ENCODE data around the gene KLRB1. TPM values are rescaled to one million over a fixed set of nuclear protein-coding genes. Genes with fewer than 3 reads are reported as not detected.

Gene KLRB1
- total and polyA plus RNA-seq, 2 experiments from 2014 or later = not detected

- H3K79me2 ChIP-seq (ENCODE audit: insufficient read depth) = no peaks in the 10 kb centered on the region
- H3K27me3 ChIP-seq (replicated peaks; ENCODE audit: insufficient read depth) = no peaks in the 10 kb centered on the region
- no peaks in the 10 kb centered on the region for H3K9me3 ChIP-seq (ENCODE audit: low read depth)
- H4K20me1 ChIP-seq (ENCODE audit: insufficient read depth) = no peaks in the 10 kb centered on the region
- no peak overlapping the region for H3K4me2 ChIP-seq (ENCODE audit: unreplicated experiment)
- H3K4me3 ChIP-seq = no peak overlapping the region
- no peaks in the 10 kb centered on the region for H3K9me2 ChIP-seq (ENCODE audit: insufficient read depth)
- 89 to 100% methylated on average over 4 of the region's 4 CpGs for WGBS, 2 experiments (ENCODE audit: low coverage in 1 of 2, low lambda C conversion rate in 2 of 2, missing lambda C conversion rate in 2 of 2)
- H3K27ac ChIP-seq = no peak overlapping the region
- H3K9ac ChIP-seq = no peak overlapping the region
- H3K36me3 ChIP-seq (ENCODE audit: low read depth) = no peaks in the 10 kb centered on the region
- H3F3A ChIP-seq (ENCODE audit: insufficient read depth) = no peaks in the 10 kb centered on the region
- H3K4me1 ChIP-seq (ENCODE audit: insufficient read depth) = no peaks in the 10 kb centered on the region
- no peak overlapping the region for H2AFZ ChIP-seq
- in situ Hi-C loops (cut with MboI) = no loop called here
- TF ChIP-seq EZH2 (IDR thresholded peaks at IDR 0.05; ENCODE audit: insufficient read depth, poor library complexity, severe bottlenecking) (no peak), EZH2phosphoT487 (IDR thresholded peaks at IDR 0.05; ENCODE audit: insufficient read depth, low read depth) (no peak)
- DNase-seq = no peak
Measured at GRCh38 chr12:9636150-9636850, 28.6 kb upstream of the KLRB1 start.

DNA sequence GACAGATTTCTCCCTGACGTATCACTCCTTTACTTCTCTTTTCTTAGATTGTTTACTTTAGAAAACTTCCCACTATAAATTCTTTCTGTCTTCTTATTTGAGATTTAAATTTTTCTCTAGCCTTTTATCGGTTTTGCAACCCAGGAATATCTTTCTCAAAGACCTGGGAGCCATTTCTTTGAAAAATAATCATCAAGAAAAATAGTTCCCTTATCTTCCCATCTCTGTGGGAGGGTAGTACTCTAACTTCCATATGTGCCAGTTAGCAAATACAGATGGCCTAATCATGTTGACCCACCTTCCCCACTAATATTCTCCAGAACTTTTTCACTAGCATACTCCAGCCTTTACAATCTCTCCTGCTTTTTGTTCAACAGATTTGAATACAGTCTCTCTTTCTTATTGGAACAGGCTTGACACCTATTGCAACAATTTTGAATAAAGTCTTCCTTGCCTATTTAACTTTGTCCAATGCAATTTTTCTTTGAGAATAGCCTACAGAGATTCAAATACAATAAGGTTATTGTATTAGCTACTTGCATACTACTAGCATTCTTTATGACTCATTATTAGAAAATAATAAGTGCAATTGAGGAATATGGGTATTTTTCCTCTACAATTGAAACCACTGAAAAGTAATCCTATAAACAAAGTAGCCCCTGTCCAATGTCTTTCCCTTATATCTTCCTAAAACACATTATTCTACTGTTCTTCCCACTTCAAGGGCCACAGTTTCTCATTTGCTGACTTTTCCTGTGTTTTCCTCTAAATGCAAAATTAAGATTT, 27.4 kb upstream of the KLRB1 start:
- Histone ChIP-seq H4K20me1 (ENCODE audit: insufficient read depth) (no peaks in the 10 kb centered on the region), H3K36me3 (ENCODE audit: low read depth) (no peaks in the 10 kb centered on the region), H3K4me1 (ENCODE audit: insufficient read depth) (no peaks in the 10 kb centered on the region), H3K9me3 (ENCODE audit: low read depth) (no peaks in the 10 kb centered on the region), H3K27me3 (replicated peaks; ENCODE audit: insufficient read depth) (no peaks in the 10 kb centered on the region), H3K4me3 (no peak overlapping the region), H2AFZ (no peak overlapping the region), H3K27ac (no peak overlapping the region), H3F3A (ENCODE audit: insufficient read depth) (no peaks in the 10 kb centered on the region), H3K79me2 (ENCODE audit: insufficient read depth) (no peaks in the 10 kb centered on the region), H3K9me2 (ENCODE audit: insufficient read depth) (no peaks in the 10 kb centered on the region), H3K4me2 (ENCODE audit: unreplicated experiment) (no peak overlapping the region), H3K9ac (no peak overlapping the region)
- no peak for TF ChIP-seq EZH2phosphoT487 (IDR thresholded peaks at IDR 0.05; ENCODE audit: insufficient read depth, low read depth)
- no peak for TF ChIP-seq EZH2 (IDR thresholded peaks at IDR 0.05; ENCODE audit: insufficient read depth, poor library complexity, severe bottlenecking)
- DNase-seq = no peak
- in situ Hi-C loops (cut with MboI) = no loop called here
- 38 to 43% methylated on average over 2 of the region's 2 CpGs for whole genome bisulfite sequencing, 2 experiments (ENCODE audit: low coverage in 1 of 2, low lambda C conversion rate in 2 of 2, missing lambda C conversion rate in 2 of 2)

- Histone ChIP-seq H3K9me3 (ENCODE audit: low read depth) (no peaks in the 10 kb centered on the region), H3K27ac (no peak overlapping the region), H3K27me3 (replicated peaks; ENCODE audit: insufficient read depth) (no peaks in the 10 kb centered on the region), H3K36me3 (ENCODE audit: low read depth) (no peaks in the 10 kb centered on the region), H3F3A (ENCODE audit: insufficient read depth) (no peaks in the 10 kb centered on the region), H3K9me2 (ENCODE audit: insufficient read depth) (no peaks in the 10 kb centered on the region), H3K4me1 (ENCODE audit: insufficient read depth) (no peaks in the 10 kb centered on the region), H3K9ac (no peak overlapping the region), H2AFZ (no peak overlapping the region), H3K79me2 (ENCODE audit: insufficient read depth) (no peaks in the 10 kb centered on the region), H3K4me2 (ENCODE audit: unreplicated experiment) (no peak overlapping the region), H4K20me1 (ENCODE audit: insufficient read depth) (no peaks in the 10 kb centered on the region), H3K4me3 (no peak overlapping the region)
- DNase-seq = peak; percentile 56
- 19 to 21% methylated on average over 2 of the region's 2 CpGs for WGBS, 2 experiments (ENCODE audit: low coverage in 1 of 2, low lambda C conversion rate in 2 of 2, missing lambda C conversion rate in 2 of 2)
- in situ Hi-C loops (cut with MboI) = no loop called here
- TF ChIP-seq EZH2 (IDR thresholded peaks at IDR 0.05; ENCODE audit: insufficient read depth, poor library complexity, severe bottlenecking) (no peak), EZH2phosphoT487 (IDR thresholded peaks at IDR 0.05; ENCODE audit: insufficient read depth, low read depth) (no peak)
Measured at GRCh38 chr12:9634177-9634803, 26.6 kb upstream of the KLRB1 start.

DNA sequence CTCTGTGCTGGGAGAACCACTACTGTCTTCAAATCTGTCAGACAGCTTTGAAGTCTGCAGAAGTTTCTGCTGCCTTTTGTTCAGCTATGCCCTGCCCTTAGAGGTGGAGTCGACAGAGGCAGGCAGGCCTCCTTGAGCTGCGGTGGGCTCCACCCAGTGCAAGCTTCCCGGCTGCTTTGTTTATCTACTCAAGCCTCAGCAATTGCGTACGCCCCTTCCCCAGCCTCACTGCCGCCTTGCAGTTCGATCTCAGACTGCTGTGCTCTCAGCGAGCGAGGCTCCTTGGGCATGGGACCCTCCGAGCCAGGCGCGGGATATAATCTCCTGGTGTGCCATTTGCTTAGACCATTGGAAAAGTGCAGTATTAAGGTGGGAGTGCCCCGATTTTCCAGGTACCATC, 25.1 kb upstream of the KLRB1 start:
- Histone ChIP-seq H3F3A (ENCODE audit: insufficient read depth) (no peaks in the 10 kb centered on the region), H3K9me3 (ENCODE audit: low read depth) (no peaks in the 10 kb centered on the region), H3K4me3 (no peak overlapping the region), H3K79me2 (ENCODE audit: insufficient read depth) (no peaks in the 10 kb centered on the region), H2AFZ (no peak overlapping the region), H3K36me3 (ENCODE audit: low read depth) (no peaks in the 10 kb centered on the region), H3K27ac (no peak overlapping the region), H3K27me3 (replicated peaks; ENCODE audit: insufficient read depth) (no peaks in the 10 kb centered on the region), H3K4me2 (ENCODE audit: unreplicated experiment) (no peak overlapping the region), H3K9ac (no peak overlapping the region), H3K9me2 (ENCODE audit: insufficient read depth) (no peaks in the 10 kb centered on the region), H4K20me1 (ENCODE audit: insufficient read depth) (no peaks in the 10 kb centered on the region), H3K4me1 (ENCODE audit: insufficient read depth) (no peaks in the 10 kb centered on the region)
- TF ChIP-seq EZH2 (IDR thresholded peaks at IDR 0.05; ENCODE audit: insufficient read depth, poor library complexity, severe bottlenecking) (no peak), EZH2phosphoT487 (IDR thresholded peaks at IDR 0.05; ENCODE audit: insufficient read depth, low read depth) (no peak)
- no peak for DNase-seq
- in situ Hi-C loops (cut with MboI) = no loop called here
- WGBS, 2 experiments (ENCODE audit: low coverage in 1 of 2, low lambda C conversion rate in 2 of 2, missing lambda C conversion rate in 2 of 2) = 79 to 83% methylated on average over 13 of the region's 13 CpGs
